ENCODE data around the gene GORASP1.

Gene GORASP1

DNA sequence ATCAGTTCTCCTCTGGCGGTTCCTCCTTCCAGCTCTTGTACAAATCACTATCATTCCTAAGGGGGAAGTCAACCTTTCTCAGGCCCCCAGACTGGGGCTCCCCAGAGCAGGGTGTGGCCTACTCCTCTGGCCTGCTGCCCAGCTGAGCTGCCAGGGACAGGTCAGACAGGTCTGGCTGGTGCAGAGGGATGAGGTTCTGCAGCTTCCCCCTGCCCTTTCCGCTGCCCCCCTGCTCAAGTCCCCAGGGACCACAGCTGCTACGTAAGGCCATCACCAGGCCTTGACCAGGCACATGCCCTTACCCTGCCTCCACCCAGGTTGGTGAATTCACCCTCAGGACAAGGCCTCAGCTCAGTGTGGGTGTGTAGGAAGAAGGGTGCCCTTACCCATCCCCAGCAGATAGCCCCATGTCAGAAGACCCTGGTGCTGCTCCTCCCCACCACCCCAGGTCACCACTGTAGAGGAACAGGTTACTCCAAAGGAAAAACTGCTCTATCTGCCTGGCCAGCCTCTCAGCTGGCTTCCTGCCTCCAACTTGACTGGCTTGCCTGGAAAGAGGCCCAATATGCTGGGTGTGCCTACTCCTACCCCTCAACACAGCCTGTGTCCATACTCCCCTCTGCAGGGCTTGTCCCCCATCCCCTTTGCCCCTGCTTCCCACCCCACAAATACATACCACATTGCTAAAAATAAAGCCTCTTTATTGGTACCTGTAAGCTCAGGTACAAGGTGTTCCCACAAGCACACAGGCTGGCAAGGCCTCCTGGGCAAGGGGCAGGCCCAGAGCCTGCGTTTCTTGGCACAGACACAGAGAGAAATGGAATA, 34.0 kb upstream of the GORASP1 start:
- DNase-seq (ENCODE audit: extremely low read depth in 1 of 2, low read depth in 1 of 2): no peak

DNA sequence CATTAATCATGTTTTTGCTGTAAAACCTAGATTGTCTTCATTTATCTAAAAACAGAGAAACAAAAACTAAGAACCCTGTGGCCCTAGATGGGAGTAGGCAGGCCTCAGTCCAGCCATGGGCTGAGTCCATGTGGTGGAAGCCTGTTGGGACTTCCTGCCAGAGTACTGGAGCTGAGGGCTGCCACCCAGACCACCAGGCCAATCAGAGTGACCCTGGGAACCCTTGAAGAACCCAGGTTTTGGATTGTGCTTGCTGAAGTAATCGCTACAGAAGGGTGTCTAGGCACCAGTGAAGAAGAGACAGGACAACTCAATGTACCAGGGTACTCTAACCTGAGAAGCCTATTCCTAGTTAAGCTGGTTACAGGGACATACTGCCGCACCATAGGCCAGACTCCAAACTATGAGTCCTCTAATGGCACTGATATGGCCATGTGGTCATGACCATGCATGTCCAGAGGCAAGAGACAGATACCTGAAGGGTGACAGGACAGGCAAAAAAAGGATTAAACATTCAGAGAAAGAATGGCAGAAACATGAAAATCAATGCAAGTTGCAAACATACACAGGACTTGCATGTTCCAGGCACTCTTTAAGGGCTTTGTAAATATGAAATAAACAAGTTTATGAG, 33.0 kb upstream of the GORASP1 start:
- no peak for DNase-seq (ENCODE audit: extremely low read depth in 1 of 2, low read depth in 1 of 2)

DNA sequence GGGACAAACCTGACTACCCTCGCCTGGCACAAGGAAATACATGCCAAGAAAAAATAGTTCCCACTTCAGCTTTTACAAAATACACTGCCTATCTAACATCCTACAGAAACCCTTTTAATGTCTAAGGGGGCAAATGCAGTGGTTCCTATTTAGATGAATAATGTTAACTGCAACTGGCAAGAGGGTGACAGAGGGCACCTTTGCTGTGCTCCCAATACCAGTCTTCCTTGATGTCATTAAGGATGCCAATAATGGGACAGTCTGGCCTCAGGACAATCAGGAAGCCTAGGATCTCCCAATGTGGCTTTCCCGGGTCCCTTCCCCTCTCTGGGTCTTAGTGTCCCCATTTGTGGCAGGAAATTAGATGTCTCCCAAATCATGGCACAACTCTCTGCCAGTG, 32.0 kb upstream of the GORASP1 start:
- DNase-seq (ENCODE audit: extremely low read depth in 1 of 2, low read depth in 1 of 2): no peak

DNA sequence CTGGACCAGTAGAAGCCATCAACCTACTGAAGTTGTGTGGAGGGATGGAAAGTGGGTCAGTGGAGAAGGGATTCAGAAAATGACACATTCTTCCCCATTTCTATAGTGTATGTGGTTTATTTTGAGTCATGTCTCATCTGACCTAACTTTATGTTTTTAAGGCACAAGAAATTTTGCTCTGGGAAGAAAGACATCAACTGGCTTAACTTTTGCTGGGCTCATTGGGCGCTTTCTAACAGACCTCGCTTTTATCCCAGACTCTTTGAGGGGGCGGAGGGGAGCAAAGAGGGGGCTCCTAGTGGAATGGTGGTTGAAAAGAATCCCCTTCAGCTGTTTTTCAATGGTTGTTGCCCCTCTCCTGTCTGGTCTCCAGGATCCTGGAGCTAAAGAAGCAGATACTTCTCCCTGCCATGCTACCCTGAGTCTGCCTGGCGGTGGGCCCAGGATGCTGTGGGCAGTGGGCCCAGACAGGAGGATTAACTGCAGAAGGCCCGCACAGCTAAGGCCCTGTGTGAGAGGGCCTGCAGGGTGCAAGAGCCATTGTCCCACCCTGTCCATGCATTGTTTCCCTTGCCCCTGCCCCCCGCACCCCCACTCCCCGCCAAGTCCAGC, 31.5 kb upstream of the GORASP1 start:
- no peak for DNase-seq (ENCODE audit: extremely low read depth in 1 of 2, low read depth in 1 of 2)

DNA sequence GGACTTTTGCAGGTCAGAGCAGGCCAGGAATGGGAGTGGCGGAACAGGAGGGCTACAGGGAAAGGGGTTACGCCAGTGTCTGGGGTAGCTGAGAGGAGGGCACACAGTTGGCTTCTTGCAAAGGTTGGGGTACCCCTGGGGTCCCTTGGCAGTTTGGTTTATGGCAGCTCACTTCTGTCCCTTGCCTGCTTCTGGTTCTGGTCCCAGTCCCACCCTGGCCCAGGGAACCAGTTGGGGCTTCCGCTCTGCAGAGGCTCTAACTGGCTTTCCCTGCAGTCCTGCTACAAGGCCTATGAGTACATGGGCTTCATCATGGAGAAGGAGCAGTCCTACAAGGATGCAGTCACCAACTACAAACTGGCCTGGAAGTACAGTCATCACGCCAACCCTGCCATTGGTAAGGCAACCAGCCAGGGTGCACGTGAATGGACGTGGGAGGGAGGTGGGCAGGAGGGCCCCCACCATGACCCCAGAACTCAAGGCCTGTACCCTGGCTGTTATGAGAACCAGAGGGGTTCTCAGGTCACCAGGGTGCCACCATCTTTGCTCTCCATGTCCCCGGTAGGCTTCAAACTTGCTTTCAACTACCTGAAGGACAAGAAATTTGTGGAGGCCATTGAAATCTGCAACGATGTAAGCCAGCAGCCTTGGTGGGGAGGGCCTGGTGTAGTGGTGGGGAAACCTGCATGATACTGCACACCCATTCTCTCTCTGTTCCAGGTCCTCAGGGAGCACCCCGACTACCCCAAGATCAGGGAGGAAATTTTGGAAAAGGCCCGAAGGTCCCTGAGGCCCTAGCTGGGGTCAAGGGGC, 30.8 kb upstream of the GORASP1 start:
- DNase-seq (ENCODE audit: extremely low read depth in 1 of 2, low read depth in 1 of 2): no peak

DNA sequence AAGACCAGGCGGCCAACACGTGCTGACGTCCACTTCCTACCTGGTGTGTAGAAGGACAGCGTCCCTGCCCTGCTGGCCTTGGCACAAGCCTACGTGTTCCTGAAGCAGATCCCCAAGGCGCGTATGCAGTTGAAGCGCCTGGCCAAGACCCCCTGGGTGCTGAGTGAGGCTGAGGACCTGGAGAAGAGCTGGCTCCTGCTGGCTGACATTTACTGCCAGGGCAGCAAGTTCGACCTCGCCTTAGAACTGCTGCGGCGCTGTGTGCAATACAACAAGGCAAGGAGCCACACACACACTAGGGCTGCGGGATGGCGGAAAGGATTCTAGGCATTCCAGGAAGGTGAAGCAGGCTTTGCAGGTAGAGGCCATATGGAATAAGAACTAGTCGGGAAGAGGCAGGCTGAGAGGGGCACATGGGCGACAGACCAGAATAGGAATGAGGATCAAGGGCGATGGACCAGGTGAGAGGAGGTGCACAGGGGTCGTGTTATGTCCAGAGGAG, 30.1 kb upstream of the GORASP1 start:
- no peak for DNase-seq (ENCODE audit: extremely low read depth in 1 of 2, low read depth in 1 of 2)

DNA sequence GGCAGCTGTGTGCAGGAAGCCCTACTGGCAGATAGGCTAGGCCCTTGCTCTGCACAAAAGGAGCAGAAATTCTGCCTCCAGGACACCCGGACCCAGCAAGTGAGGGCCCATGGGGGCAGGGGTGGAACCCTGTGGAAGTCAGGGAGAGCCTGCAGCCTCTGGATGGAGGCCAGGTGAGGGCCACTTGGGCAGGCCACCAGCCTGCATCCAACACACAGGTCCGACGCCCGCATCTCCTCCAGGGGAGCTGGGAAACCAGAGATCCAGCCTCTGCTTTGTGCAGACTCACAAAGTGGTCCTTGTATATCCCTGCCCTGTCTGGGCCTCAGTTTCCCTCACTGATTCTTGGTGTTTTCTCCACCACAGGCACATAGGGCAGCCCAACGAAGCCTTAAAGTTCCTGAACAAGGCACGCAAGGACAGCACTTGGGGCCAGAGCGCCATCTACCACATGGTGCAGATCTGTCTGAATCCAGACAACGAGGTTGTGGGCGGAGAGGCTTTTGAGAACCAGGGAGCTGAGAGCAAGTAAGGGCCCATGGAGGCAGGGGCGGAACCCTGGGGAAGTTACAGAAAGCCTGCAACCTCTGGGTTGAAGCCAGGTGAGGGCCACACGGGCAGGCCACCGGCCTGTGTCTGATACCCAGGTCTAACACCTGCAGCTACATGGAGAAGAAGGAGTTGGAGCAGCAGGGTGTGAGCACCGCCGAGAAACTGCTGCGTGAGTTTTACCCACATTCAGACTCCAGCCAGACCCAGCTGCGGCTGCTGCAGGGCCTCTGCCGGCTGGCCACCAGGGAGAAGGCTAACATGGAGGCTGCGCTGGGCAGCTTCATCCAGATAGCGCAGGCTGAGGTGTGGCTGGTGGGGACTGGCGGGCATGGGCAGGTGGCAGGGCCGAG, 29.4 kb upstream of the GORASP1 start:
- DNase-seq (ENCODE audit: extremely low read depth in 1 of 2, low read depth in 1 of 2): no peak

DNA sequence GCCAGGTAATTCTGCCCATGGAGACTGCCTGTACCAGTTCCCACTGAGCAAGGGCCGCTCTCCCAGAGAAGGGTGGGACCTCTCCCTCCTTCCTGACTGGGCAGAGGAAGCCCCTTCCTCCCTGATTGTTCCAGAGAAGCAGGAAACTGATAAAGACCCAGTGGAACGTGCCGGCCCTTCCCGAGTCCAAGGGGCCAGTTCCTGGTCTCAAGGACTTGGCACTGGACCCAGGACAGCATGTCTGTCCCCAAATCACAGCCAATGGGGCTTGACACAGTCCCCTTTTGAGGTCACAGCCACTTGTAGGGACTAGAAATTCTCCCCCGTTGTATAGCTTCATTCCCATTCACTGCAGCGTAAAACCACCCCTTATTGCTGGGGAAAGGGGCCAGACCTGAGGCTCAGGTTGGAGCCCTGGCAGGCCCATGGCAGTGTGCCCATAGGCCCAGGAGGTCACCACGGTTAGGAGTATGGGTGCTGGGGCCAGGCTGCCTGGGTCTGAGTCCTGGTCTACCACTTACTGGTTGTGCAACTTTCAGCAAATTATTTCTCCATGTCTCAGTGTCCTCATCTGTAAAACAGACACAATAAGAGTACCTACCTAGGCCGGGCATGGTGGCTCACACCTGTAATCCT, 27.9 kb upstream of the GORASP1 start:
- DNase-seq (ENCODE audit: extremely low read depth in 1 of 2, low read depth in 1 of 2): no peak

DNA sequence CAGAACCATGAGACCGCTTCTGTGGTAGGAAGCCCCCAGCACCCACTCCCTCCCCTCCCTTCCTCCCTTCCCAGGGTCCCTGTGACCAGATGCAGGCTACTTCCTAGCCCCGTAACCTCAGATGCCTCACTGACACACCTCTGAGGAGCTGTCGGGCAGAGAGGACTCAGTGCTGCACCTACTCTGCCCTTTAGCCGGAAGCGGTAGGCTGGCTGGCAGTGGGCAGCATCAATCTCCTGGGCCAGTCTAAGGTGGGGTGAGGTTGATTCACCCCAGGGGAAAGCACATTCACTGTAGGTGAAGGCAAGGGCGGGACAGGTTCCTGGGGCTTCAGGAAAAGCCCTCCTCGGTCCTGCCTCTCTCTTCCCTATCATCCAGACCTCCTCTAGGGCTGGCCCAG, 26.9 kb upstream of the GORASP1 start:
- no peak for DNase-seq (ENCODE audit: extremely low read depth in 1 of 2, low read depth in 1 of 2)

DNA sequence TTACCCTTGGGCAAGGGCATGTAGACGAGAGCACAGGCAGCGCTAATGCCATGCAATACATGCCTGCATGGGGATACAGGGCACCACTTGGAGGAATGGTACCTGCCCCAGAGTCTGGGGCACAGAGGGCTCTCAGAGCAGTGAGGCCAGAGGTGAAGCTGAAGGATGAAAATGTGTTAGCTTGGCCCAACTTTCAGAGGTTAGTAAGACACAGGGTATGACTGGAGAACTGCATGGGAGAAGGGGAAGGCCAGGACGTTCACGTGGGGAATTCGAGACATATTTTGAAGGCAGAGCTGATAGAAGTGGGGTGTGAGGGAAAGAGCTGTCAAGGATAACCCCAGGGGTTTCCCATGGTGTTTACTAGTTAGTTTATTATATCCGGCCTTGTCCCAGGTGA, 26.4 kb upstream of the GORASP1 start:
- no peak for DNase-seq (ENCODE audit: extremely low read depth in 1 of 2, low read depth in 1 of 2)

DNA sequence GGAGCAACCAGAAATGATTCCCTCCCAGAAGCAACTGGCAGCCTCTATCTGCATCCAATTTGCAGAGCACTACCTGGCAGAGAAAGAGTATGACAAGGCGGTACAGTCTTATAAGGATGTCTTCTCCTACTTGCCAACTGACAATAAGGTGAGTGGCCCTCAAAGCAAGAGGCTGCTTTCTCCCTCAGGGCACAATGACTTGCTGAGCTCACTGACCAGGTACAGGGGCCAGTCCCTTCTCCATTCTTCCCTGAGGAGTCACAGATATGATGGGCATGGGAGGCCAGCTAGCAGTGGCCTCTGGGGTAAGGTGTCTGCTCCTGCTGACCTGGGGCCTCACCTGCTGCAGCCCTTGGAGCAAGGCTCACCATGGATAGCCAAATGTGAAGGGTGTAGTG, 25.7 kb upstream of the GORASP1 start:
- DNase-seq (ENCODE audit: extremely low read depth in 1 of 2, low read depth in 1 of 2): no peak

DNA sequence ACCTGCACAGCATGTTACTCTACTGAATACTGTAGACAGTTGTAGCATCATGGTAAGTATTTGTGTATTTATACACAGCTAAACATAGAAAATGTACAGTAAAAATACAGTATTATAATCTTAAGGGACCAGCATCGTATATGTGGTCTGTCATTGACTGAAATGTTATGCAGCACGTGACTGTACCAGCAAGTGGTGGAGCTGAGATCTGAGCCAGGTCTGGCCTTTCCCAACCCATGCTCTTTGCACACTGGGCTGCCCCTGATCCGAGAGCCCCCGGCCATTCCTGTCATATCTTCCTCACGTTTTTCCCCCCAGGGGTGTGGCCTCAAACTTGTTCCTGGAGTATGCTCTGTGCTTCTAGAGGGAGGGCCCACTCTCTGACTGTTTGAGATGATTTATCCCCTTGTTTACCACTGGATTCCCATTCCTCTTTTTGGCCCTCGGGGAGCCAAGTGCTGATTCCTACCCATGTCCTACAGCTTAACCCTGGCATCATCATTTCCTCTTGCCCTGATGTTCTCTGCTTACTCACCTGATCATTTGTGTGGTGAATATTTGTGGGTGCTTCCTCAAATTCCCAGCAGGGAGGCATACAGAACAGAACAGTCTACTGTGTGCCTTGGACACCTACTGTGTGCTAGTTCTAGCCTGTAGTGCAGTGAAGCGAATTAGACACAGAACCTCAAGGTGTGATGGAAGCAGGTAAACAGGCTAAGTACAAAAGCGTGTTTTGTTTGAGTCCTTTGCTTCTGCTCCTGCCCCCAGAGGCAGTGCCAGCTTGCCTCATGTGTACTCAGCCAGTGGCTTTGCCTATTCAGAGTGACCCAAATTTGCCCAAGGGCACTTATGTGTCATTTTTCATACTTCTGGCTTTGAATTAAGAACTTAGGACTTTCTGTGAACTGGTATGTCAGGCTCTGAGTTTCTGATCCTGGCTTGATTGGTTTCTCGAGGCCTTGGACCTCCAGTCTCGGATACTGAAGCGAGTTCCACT, 25.0 kb upstream of the GORASP1 start:
- no peak for DNase-seq (ENCODE audit: extremely low read depth in 1 of 2, low read depth in 1 of 2)

DNA sequence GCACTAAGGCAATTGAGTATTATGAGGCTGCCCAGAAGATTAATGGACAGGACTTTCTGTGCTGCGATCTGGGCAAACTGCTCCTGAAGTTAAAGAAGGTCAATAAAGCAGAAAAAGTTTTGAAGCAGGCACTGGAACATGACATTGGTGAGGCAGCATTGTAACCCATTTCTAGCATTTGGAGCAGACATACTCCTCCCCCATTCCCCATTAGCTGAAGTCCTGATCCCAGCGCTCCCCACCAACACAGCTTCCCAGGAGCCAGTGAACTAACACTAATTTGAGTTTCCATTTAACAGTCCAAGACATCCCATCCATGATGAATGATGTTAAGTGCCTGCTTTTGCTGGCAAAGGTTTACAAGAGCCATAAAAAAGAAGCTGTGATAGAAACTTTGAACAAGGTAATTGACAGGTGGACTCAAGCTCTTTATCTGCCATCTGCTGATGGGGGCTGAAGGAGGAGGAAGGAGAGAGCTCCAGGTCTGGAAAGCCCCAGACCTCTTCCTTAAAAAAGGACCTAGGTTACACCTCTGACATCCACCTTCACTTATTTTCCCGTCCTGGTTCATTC, 23.4 kb upstream of the GORASP1 start:
- DNase-seq (ENCODE audit: extremely low read depth in 1 of 2, low read depth in 1 of 2): no peak

DNA sequence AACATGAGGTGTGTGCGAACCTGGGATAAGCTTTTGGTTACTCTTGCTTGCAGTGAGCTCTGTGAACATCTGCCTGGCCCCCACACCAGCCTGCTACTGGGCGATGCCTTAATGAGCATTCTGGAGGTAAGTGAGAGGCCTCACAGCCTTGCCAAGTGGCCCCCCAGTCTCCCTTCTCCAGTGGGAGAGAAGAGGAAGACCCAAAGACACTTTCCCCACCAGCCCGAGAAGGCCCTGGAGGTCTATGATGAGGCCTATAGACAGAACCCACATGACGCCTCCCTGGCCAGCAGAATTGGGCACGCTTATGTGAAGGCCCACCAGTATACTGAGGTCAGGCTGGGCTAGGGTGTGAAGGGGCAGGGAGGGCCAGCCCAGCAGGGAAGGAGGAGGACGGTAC, 22.6 kb upstream of the GORASP1 start:
- DNase-seq (ENCODE audit: extremely low read depth in 1 of 2, low read depth in 1 of 2): no peak

DNA sequence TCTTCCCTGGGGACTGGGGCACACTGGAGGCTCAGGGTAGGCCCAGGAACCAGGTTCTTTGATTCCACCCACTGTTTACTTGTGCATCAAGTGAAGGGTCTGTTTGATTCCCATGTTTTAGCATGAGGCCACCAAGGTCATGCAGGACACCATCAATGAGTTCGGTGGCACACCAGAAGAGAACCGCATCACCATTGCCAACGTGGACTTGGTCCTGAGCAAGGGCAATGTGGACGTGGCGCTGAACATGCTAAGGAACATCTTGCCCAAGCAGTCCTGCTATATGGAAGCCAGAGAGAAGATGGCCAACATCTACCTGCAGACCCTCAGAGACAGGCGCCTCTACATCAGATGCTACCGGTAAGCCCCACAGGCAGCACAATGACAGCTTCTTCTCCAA, 21.5 kb upstream of the GORASP1 start:
- no peak for DNase-seq (ENCODE audit: extremely low read depth in 1 of 2, low read depth in 1 of 2)

DNA sequence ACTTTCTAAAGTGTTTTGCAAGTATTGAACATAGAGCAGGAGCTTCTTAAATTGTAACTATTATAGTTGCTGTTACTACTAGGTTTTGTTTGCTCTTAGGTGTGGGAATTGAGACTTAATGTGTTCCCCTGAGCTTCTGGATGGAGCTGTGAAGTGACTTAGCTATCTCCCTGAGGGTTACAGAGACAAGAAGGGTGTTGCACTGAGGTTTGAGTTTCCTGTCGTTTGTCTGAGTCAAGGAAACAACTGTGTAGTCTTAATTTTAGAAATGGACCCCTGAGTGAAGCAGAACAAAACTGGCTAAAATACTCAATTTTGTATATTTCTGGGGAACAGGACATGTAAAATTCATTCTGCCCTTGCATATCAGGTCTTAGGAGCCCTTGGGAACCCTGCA, 20.5 kb upstream of the GORASP1 start:
- no peak for DNase-seq (ENCODE audit: extremely low read depth in 1 of 2, low read depth in 1 of 2)

DNA sequence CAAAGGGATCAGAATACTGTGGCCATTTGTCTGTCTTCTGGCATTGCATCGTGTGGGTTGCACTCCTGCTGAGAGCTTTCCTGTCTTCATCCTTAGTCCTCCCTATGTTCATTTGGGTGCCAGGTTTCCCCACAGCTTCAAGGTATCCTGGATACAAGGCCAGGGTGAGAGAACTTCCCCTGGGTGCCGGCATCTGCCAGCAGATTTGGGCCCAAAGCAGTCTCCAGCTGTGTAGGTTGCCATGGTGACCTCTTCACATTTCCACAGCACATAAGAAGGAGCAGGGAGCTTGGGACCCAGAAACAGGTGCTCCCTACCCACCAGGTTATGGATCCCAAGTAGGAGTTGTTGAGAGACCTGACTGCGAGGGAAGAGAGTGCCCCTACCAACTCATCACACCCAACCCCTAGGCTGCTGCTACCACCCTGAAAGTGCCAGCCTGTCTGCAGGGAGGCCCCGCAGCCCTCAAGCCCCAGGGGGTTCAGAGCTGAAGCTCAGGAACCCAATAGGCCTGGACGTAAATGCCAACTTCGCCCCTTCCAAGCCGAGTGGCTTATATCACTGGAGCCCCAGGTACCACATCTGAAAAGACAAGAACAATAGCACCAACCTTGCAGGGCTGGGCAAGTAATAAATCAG, 20.0 kb upstream of the GORASP1 start:
- DNase-seq (ENCODE audit: extremely low read depth in 1 of 2, low read depth in 1 of 2): no peak

Measured in stimulated activated CD8-positive, alpha-beta memory T cell treated with anti-CD3 and anti-CD28 coated beads, Interleukin-7, amount 100 ng/mL, for 48 hours (primary cell).